ENCODE results near the gene TCEA2. TPM values are rescaled to one million over a fixed set of nuclear protein-coding genes. Genes with fewer than 3 reads are reported as not detected.

The TCEA2 gene
- total and polyA plus RNA-seq, 8 donors: 11.6 to 52.9 (median 14.1) TPM

GRCh38 chr20:64049060-64049877, 13.7 kb upstream of the TCEA2 start, which contains the start of gene SOX18:
Gene SOX18, minus strand, starts transcription at chr20:64049639. Its CDS starts 123 bp downstream, at chr20:64049516.
- DNase-seq (no peak), FAIRE-seq (no peak), ATAC-seq (peak in 1 of 4 donors; percentile 29)
- Histone ChIP-seq H3K27me3 (peaks cover 0 to 7% (median 3%) of the 10 kb centered on the region in 4 donors), H3K36me3 (no peaks in the 10 kb centered on the region), H3K4me3 (peak within 1 kb of the TSS in 2 of 4 donors; percentile 11 to 20), H3K9me3 (no peaks in the 10 kb centered on the region), H3K4me1 (no peaks in the 10 kb centered on the region), H3K27ac (peak within 1 kb of the TSS in 1 of 4 donors; percentile 37)
- WGBS, 2 donors: 2 to 3% methylated on average over 33 to 104 of the region's 111 CpGs
- TF ChIP-seq, protein P1, sequence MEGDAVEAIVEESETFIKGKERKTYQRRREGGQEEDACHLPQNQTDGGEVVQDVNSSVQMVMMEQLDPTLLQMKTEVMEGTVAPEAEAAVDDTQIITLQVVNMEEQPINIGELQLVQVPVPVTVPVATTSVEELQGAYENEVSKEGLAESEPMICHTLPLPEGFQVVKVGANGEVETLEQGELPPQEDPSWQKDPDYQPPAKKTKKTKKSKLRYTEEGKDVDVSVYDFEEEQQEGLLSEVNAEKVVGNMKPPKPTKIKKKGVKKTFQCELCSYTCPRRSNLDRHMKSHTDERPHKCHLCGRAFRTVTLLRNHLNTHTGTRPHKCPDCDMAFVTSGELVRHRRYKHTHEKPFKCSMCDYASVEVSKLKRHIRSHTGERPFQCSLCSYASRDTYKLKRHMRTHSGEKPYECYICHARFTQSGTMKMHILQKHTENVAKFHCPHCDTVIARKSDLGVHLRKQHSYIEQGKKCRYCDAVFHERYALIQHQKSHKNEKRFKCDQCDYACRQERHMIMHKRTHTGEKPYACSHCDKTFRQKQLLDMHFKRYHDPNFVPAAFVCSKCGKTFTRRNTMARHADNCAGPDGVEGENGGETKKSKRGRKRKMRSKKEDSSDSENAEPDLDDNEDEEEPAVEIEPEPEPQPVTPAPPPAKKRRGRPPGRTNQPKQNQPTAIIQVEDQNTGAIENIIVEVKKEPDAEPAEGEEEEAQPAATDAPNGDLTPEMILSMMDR (IDR thresholded peaks at IDR 0.05): no peak
- intact Hi-C loops (cut with DNase I): no loop called here

DNA sequence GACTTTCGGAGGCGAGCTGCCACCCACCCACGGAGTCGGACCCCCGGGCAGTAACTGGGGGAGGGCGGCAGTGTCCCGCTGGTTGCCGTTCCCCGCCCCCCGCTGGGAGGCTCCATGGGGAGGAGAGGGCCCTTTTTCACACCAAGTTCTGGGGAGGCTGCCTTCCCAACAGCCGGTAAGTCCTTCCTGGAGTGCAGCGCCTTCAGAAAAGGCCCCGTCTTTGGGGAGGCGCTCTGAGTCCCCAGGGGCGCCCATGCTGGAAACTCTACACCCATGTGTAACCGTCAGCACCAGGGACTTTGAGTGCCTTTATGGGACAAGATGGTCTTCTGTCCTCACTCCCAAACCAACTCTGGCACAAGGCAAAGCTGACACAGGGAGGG, 13.1 kb upstream of the TCEA2 start:
- H3K27ac ChIP-seq: no peak overlapping the region
- H3K36me3 ChIP-seq: no peaks in the 10 kb centered on the region
- 35 to 48% methylated on average over 11 to 16 of the region's 16 CpGs for WGBS, 2 donors
- H3K4me1 ChIP-seq: no peaks in the 10 kb centered on the region
- no peak for ATAC-seq
- H3K27me3 ChIP-seq: peaks cover 0 to 7% (median 3%) of the 10 kb centered on the region in 4 donors
- TF ChIP-seq, protein P1 (IDR thresholded peaks at IDR 0.05): no peak
- no peak for FAIRE-seq
- H3K9me3 ChIP-seq: no peaks in the 10 kb centered on the region
- intact Hi-C loops (cut with DNase I): no loop called here
- H3K4me3 ChIP-seq: peak overlapping the region in 2 of 4 donors; percentile 11 to 14
- no peak for DNase-seq

DNA sequence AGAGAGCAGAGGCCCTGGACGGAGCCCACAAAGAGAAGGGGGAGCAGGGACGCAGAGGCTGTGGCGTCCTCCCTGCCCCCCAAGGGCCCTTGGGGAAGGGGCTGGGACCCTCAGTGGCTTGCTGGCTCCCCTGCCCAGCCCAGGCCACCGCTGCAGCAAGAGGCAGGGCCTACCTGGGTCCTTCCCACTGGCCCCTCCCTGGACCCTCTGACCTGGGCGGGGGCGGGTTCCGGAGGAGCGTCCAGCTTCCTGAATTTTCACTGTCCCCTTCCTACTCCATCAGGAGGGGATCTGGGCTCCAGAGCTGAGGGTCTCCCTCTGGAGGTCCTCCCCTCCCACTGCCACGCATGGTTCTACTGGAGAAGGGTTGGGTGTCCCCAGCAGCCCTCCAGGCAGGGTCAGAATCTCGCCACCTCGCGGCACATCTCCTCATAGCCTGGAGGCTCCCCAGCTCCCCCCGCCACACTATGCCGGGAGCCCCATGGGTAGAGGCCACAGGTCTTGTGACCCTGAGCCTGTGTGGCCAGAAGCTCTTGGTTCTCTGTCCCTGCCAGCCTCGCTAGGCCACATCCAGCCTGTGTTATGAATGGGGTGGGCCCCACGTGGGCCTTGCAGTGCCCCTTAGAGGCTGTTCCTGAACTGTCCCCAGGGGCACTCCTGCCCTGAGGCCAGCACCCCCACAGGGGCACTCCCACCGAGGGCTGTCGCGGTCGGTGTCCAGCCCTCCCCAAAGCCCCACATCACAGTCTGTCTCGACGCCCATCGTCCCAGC, 12.6 kb upstream of the TCEA2 start:
- no peaks in the 10 kb centered on the region for H3K4me1 ChIP-seq
- H3K27me3 ChIP-seq: peaks cover 0 to 7% (median 3%) of the 10 kb centered on the region in 4 donors
- no peak for DNase-seq
- FAIRE-seq: no peak
- no peaks in the 10 kb centered on the region for H3K36me3 ChIP-seq
- H3K9me3 ChIP-seq: no peaks in the 10 kb centered on the region
- WGBS, 2 donors: 69 to 70% methylated on average over 22 to 23 of the region's 23 CpGs
- H3K4me3 ChIP-seq: peak overlapping the region in 1 of 4 donors; percentile 14
- TF ChIP-seq, protein P1 (IDR thresholded peaks at IDR 0.05): no peak
- ATAC-seq: no peak
- H3K27ac ChIP-seq: peak overlapping the region in 1 of 4 donors; percentile 37
- intact Hi-C loops (cut with DNase I): no loop called here

DNA sequence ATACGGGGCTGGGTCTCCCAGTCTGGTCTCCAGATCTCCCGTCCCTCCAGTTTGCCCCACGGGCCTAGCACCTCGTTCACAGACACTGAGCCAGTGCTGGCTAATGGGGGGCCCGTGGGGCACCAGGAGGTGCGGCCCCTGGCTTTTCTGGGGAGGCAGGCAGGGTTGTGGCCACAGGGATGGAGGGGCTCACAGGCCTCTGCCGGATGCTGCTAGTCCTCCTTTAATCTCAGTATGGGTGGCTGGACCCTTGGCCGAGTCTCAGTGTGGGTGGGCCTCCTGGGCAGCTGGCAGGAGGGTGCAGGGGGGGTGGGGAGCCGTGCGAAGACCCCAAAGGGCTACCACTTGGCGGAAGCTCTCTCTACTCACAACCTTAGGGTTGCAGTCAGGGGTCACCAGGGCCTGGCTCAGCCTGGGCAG, 12.0 kb upstream of the TCEA2 start:
- H3K27ac ChIP-seq: peak overlapping the region in 1 of 4 donors; percentile 37
- no peak overlapping the region for H3K4me3 ChIP-seq
- ATAC-seq (no peak), FAIRE-seq (no peak), DNase-seq (no peak)
- no peaks in the 10 kb centered on the region for H3K4me1 ChIP-seq
- 48 to 63% methylated on average over 9 to 11 of the region's 11 CpGs for WGBS, 2 donors
- TF ChIP-seq, protein P1 (IDR thresholded peaks at IDR 0.05): no peak
- peaks cover 0 to 7% (median 3%) of the 10 kb centered on the region in 4 donors for H3K27me3 ChIP-seq
- no peaks in the 10 kb centered on the region for H3K9me3 ChIP-seq
- intact Hi-C loops (cut with DNase I): no loop called here
- H3K36me3 ChIP-seq: no peaks in the 10 kb centered on the region
